ENCODE results near the gene NMNAT2.
"Not testable (repeated sequence)": the region's sequence is repeated elsewhere in the genome, so short reads cannot be mapped to it uniquely, and the experiment has no call there.

Gene NMNAT2

DNA sequence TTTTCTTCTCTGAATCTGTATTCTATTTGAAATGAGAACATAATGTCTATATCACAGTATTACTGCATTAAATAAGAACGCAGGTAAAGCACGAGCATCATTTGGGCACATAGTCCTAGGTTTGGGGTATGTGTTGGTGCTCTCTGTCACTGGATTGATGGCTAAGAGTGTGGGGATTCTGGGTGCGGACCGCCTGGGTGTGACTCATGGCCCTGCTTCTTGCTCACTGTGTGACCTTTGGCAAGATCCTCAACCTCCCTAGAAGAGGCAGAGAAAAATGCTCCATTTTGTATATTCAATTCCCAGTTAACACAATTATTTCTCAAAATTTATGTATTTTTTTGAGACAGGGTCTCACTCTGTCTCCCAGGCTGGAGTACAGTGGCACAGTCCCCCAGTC is 132.4 kb downstream of the NMNAT2 start:
- no peak for DNase-seq (ENCODE audit: low read depth)

DNA sequence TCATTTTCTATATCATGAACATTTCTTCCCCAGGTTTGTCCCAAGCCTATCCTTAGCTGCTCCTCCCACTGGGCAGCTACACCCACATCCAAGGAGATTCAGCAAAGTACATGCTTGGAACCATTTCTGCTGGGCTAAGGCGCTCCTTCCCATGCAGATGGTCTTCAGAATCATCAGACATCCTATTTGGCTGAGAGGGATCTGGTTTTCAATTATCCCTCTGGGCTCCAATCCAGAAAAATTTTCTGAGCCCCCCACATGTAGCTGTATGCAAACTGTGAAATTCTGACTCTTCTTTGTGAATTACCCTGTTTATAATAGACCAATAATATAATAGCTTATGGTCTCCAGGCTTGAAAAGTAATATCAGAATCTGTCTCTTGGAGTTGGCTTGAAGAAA is 132.9 kb downstream of the NMNAT2 start:
- DNase-seq (ENCODE audit: low read depth) = no peak

DNA sequence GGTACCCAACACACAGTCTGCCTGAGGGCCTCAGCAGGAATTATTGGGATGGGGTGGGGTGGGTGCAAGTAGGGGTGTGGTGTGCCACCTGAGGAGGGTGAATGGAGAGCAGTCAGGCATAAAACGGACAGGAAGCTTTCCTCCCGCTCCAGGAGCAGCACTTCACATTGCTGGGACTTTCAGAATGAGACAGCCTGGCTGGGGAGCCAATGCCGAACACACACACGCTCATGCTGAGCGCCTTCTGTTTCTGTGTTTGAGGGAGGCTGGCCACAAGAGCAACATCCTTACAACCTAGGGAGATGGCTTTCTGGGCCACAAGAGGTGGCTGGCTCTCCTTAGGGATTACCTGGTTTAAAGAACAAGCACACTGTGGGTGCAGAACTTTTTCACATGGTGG is 134.1 kb downstream of the NMNAT2 start:
- DNase-seq (ENCODE audit: low read depth) = no peak

DNA sequence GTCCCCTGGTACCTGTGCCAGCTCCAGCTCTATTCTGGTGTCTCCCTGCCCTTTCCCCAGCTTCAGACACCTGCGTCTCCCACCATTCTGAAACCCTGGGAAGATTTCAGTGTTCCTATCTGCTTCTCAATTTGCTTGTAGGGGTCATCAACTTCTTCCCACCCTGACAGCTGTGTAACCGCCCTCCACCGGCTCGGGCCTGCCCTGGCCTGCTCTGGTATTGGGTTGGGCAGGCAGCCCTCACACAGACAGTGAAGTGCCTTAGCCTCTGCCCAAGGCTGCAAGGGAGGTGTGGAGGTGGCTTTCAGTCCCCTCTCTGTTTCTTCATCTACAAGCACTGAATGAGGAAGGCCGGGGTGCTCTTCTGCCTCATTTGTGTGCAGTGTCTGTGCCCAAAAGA is 134.9 kb downstream of the NMNAT2 start:
- no peak for DNase-seq (ENCODE audit: low read depth)

DNA sequence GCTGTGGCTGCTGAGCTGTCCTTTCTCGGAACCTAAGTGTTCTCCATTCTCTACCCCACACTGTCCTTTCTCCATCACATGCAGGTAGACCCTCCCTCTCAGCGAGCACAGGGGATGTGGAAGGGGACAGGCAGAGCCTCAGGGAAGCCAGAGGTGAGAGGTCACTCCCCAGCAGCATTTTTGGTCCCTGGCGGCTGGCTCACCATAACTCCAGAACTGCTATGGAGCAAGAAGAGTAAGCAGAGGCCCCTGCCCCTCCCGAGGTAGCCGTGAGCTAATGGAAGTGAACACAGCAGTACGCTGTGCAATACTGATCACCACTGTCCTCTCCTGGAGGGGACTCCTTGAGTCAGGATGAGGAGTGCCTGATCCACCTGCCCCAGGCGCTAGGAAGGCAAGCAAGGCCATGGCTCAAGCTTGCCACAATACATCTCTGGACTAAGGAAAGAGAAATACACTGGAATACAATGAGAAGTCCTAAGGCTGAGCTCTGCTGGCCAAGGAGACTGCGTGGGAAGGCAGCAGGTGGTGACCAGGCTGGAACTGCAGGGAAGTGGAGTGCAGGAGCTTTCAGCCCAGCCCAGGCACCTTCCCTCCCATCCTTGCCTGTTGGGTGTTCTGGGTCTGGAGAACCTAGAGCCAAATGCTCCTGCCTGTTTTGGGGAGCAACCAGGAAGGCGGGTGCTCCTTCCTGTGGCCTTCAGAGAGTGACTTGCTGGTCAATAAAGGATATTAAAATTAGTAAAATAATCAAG is 135.9 kb downstream of the NMNAT2 start:
- no peak for DNase-seq (ENCODE audit: low read depth)

DNA sequence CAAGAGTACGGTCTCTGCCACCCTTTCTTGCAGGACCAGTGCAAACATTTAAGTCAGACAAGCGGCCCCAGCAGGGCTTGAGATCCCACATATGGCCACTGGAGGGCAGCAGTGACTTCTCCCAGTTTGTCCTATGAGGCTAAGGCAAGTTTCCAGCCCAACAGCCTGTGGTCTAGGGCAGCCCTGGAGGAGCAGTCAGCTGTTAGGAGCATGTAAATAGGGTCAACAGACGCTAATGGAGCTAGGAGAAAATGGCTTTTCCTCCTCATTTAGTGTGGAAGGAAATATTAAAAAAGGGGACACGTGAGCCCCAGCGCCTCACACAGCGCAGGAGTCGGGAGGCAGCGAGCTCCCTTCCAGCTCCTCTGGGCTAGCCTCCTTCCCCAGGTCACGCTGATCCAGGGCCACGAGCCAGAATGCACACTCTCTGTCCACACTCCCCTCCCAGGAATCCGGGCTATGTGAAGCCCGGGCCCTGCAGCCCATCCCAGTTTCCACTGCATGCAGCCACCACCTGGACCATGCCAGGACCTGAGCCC is 136.6 kb downstream of the NMNAT2 start:
- peak; percentile 79 for DNase-seq (ENCODE audit: low read depth)

DNA sequence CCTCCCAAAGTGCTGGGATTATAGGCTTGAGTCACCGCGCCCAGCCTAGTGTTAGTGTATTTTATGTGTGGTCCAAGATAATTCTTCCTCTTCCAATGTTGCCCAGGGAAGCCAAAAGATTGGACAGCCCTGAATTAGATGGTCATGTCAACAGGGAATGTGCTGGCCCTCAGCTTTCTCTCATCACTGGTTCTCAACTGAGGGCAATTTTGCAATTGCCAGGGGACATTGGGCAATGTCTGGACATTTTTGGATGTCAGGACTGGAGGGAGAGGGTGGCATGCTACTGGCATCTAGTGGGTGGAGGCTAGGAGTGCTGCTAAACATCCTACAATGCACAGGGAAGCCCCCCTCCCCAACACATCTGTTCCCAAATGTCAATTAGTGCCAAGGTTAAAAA is 137.1 kb downstream of the NMNAT2 start:
- peak; percentile 60 for DNase-seq (ENCODE audit: low read depth)

DNA sequence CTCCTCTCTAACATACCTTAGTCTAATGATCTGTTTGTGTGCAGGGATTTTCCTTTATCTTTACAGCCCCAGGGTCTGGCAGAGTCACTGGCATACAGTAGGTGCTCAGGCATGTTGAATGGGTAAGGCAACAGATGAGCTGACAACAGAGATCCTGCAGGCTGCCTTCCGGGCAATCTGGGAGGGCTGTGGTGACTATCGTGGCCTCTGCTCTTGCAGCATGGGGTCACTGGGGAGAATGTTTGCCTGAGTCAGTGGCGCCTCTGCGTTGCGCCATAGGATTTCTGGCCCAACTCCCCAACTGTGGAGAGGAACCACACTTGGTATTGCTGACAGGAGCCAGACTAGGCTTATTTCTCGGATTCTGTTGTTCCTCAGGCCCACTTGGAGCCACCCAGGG is 138.3 kb downstream of the NMNAT2 start:
- peak; percentile 84 for DNase-seq (ENCODE audit: low read depth)

DNA sequence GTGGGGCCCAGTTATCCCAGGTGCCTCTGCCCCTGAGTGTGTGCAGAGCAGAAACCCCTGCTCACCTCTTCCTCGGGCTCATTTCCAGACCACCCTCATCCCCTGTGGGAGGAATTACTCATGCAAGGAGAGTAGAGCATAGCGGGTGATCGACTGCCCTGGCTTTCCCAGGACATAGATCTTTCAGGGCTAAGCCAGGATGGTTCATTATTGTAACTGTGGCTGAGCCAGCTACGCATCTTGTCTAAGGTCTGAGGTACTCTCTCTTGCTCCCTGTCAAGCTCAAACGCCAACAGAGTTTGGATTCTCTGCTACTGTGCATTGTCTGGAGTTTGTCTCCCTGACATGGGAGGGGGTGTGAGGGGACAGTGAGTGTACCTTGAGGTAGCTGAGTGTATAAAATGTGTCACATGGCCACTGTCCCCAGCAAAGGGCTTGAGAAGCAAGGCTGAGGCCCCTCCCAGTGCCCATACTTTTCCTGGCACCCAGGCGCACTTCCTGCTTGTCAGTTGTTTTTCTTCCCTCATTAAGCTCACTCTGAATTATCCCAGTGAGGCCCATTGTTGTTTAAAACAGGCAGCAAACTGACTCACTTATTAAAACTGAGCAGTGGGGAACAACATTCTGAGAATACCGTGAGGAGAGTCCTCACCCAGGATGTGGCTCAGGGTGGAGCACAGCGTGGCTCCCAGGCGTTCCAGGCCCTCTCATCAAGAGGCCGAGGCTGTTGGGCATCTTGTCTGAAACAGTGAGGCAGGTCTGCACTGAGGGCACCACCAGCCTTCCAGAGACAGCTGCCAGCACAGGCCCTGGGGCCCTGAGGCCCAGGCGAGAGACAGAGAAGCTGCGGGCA is 139.2 kb downstream of the NMNAT2 start:
- peak; percentile 64 for DNase-seq (ENCODE audit: low read depth)

DNA sequence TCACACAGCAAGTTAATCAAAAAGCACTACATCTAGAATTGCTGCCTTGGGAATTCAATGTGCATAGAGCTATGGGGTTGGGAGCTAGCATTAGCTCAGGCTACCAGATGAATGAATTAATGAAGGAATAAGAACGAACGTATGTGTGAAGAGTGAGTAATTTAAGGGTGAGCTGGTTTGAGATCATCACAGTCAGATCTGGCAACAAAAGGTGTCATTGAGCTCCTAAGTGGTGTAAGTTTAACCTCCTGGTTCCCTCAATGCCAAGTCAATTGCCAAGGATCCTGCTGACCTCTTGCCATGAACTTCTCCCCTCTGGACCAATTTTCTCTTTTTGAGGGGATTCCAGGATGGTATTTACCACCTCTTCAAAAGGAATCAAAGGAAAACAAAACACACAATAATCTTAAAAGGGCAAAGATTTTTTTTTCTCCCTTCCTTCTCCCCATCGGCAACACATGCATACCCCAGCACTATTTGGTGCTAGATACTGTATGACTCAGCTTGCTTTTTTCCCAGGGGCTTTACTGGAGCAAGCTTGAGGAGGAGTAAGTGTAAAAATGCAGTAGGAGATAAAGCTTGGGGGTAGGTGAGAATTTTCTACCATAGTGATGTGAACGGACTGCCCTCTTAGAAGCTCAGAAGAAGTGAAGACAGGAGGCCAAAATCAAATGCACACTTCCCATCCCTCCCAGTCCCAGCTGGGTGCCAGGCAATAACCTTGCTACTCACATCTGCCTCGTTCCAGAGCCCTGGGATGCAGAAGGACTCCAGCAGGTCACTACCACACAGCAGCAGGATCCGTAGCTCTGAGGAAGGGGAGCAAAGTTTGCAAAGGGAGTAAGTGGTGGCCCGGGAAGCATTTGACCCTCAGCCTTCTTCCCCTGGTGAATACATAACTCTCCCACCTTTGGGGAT is 140.1 kb downstream of the NMNAT2 start:
- DNase-seq (ENCODE audit: low read depth) = no peak

DNA sequence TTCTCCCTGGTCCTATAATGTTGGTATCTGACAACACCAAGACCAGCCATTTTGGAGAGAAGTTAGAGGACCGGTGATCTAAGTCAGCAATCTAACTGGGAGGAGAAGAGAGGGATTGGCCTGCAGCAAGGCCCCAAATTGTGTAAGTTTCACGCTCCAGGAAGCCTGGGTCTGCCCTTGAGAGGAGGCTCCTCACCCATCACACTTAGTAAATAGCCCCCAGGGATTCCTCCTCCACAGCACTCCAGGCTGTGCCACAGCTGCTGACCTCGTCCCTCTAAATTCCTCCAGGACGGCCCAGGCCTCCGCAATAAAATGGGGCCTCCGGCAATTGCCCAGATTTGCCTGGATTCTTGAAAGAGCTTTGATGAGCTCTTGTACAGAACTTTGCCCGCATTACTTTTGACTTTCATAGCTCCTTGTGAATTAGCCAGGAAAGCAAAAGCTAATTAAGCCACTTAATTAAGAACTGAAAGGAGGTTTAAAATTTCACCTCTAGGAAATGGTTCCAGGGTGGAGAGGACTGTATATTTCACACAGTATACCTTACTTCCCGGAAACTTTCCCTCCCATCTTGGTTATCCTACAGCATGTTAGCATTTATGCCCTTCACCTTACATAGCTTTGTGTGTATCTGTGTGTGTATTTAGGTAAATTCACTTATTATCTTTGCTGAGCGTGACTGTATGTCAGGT is 141.6 kb downstream of the NMNAT2 start:
- DNase-seq (ENCODE audit: low read depth) = no peak

DNA sequence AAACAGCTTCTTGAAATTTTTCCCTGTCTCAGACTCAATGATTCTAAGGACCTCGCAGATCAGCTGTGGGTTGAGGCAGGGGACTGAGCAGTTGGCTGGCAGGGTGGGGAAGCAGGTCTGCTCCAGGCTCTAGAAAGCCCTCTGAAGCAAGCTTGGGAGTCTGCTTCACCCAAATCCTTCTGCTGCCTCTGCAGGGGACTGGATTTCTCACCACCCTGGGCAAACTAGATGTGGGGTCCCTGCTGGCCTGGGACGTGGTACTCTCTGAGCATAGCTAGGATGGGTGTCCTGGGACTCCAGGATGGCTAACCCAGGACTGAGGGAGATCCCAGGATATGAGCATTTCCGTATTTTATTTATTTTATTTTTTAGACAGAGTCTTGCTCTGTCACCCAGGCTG is 142.9 kb downstream of the NMNAT2 start:
- DNase-seq (ENCODE audit: low read depth) = no peak

DNA sequence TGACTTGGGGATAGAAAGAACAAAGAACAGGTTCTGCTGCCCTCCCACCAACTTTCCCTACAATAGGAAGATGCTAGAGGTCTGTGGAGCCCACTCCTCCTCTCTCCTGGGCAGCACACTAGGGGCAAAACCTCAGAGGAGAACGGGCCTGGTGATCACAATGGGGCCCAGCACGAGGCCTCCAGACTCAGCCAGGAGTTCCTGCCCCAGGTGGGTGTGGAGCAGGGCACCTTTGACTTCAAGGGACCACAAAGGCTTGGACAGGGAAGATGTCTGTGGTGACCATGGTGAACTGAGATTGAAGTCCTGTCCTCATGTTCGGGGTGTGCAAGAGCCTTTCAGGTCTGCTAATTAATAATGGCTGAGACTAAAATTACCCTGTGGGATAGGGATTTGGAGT is 143.3 kb downstream of the NMNAT2 start:
- no peak for DNase-seq (ENCODE audit: low read depth)

DNA sequence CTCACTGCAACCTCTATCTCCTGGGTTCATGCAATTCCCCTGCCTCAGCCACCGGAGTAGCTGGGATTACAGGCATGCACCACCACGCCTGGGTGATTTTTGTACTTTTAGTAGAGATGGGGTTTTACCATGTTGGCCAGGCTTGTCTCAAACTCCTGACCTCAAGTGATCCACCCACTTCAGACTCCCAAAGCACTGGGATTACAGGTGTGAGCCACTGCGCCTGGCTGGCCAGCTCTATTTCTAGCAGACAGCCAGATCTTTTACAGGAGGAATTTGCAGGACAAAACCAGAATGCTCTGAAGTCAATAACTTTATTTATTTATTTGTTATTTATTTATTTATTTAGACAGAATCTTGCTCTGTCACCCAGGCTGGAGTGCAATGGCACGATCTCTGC is 144.2 kb downstream of the NMNAT2 start:
- DNase-seq (ENCODE audit: low read depth) = not testable (repeated sequence)

DNA sequence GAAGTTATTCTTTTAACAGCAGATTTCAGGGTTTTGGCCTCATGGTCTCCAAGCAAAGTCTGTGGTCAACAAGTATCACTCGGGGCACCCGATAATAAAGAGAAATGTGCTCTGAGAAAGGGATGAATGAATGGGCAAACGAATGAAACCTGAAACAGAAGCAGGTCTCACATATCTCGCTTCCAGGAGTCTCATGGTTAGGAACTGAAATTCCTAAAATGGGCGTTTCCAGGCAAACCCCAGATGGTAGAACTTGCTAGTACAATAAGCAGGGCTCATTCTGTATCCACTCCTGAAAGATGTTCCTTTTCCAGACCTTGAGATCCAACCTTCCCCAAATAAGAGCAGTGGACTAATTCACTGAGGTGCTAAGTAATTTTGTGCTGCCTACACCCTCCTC is 144.9 kb downstream of the NMNAT2 start:
- no peak for DNase-seq (ENCODE audit: low read depth)

DNA sequence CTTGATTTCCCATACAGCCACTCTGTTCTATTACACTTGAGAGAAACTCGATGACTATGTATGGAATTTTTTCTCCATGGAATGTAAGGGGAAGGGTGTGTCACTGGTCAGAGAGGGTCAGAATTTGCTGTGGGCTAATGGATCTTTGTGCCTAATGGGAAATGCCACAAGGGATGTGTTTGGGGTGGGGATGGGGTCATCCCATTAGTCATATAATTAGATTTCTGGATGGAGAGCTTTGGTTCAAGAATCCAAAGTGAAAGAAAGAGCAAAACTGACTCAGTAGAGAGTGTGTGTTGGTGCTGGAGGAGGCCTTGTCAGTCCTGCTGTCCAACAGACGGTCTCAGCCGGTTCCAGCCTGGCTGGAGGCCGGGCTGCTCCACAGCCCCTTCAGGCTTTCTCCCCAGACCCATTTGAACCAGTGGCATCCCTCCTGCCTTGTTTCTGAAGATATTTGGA is 145.8 kb downstream of the NMNAT2 start:
- DNase-seq (ENCODE audit: low read depth) = peak; percentile 91

DNA sequence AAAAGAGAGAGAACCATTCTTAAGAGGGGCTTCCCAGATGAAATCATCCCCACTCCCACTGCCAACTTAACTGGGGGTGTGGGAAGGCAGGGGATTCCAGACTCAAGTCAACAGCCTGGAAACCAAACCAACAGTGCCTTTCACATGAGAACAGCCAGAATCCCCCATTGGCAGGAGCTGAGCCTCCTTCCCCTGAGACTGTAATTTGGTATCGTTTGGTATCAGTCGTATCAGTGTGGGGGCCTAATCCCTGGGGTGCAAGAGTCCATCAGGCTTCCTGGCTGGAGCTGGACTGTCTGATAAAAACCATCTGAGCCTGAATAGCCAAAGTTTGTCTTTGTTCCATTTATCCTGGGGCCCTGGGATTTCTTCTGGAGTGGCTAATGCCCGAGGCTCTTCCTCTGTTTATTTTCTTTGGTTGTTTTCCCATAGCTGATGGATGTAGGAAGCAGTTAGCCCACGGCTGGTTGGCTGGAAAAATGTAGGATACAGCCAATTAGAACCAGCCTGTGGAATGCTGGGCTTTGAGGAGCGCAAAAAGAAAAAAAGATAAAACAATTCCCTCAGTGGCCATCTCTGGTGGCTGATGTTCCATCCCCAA is 147.5 kb downstream of the NMNAT2 start:
- no peak for DNase-seq (ENCODE audit: low read depth)

DNA sequence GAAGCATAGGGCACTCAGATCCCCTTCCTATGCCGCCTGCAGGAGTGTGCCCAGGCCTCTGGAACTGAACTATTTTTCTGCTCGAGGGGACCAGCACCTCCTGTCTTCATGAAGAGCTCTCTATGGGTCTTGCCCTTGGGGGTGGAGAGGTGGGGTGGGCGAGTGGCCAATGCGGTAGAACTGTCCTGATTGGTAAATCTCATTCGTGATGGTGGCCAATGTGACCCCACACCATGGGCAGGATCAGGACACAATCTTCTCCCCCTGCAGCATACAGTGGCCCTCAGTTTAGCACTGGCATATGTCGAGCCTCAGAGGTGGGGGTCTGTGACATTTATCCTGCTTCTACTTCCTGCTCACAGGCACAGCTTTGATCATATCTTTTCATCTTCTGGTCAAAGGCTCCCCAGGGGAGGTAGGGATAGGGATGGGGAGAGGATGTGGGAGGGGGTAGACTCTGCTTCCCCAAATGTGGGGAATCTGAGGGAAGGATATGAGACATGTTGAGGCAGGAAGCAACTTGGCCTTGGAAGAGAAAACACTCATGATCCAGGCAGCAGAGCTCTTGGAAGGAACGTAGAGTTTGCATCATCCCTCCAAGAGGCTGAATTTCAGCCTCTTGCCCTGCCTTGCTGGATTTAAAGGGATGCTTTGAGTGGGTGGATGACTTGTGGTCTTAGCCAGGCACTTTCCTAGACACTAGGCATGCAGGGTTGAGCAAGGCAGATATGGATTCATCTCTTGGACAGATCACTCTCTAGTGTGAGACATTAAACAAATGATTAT is 150.3 kb downstream of the NMNAT2 start:
- DNase-seq (ENCODE audit: low read depth) = peak; percentile 94

DNA sequence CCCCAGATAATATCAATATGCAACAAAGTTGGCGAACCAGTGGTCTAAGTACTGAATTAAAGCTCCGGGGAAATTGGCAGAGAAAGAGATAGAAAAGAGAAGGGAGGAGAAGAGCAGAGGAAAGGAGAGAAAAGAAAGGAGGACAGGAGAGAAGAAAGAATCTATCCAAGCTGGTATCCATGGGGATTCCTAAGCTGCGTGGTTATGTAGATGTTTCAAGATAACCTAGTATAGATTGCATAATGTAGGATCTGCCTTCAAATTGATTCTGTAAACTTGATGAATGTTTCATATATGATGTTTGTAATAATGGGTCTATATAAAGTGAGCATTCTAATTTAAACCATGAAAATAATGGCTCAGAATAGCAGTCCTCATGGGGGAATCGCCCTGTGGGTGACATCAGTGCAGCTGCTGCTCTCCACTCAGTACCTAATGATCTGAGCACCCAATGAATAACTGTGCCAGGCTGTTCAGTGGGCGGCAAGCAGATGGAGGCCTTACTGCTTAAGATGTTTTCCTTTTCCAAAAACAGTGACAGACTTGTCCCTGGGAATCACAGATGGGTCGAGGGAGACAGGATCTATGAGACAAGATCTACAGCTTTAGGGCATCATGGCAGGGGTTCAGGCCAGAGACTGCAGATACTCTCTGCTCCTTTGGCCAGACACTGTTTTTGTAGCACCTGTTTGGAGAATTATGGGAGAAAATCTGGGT is 154.1 kb downstream of the NMNAT2 start:
- no peak for DNase-seq (ENCODE audit: low read depth)

All from HS-5 (cell line).